HG02885 (cell line): ENCODE results near the gene KRT3.

Experiments used
- ATAC-seq: cut with Tn5 transposase; IDR thresholded peaks from one replicate; pipeline ENCODE4 v1.9.1; 2021; ENCODE audit warnings: mild to moderate bottlenecking; ENCODE audit not compliant: unreplicated experiment, poor library complexity

Gene KRT3

DNA sequence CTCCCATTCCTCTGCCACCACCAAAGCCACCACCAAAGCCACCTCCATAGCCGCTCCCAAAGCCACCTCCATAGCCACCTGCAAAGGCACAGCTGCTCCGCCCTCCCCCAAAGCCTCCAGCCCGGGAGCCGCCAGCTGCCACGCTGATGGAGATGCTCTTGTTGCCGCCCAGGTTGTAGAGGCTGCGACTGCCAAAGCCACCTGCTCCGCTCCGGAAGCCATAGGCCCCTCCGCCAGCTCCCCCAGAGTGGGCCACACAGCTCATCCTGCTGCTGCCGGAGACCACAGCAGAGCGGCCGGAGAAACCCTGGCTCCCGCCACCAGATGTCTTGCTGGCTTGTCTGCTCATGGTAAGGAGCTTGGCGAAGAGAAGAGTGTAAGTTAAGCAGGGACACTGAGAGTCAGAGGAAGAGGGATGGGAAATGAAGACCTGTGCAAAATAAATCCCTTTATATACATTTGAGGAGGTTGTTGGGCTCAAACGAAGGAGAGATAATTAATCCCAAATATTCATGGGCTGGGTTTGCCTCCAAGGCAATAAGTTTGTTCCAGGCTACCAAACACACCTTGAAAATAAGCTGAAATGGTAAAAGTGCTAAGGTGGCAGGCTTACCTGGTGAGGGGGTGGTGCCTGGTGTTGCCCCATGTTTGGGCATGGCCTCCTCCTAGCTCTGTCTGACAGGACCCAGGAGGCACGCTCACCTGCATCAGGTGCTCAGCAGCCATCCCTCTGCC lies at the start of gene KRT3:
Gene KRT3, minus strand, starts transcription at position 424 of the 735 bp plus-strand sequence. Its CDS starts 75 bp downstream, at position 349.
- no peak for ATAC-seq

DNA sequence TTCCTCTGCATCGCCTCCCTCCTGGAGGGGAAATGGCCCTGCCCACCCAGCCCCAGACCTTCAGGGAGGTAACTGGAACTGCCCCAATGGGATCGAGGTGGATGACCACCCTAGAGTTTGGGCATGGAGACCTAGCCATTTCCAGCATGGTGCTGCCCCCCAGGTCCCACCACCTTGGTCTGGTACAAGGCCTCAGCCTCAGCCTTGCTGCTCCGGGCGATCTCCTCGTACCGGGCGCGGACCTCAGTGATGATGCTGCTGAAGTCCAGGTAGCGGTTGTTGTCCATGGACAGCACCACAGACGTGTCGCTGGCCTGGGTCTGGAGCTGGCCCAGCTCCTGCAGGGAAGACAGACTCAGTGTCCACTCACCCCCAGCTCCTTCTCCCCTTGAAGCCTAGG lies 48.5 kb upstream of the KRT3 start:
- ATAC-seq = no peak

DNA sequence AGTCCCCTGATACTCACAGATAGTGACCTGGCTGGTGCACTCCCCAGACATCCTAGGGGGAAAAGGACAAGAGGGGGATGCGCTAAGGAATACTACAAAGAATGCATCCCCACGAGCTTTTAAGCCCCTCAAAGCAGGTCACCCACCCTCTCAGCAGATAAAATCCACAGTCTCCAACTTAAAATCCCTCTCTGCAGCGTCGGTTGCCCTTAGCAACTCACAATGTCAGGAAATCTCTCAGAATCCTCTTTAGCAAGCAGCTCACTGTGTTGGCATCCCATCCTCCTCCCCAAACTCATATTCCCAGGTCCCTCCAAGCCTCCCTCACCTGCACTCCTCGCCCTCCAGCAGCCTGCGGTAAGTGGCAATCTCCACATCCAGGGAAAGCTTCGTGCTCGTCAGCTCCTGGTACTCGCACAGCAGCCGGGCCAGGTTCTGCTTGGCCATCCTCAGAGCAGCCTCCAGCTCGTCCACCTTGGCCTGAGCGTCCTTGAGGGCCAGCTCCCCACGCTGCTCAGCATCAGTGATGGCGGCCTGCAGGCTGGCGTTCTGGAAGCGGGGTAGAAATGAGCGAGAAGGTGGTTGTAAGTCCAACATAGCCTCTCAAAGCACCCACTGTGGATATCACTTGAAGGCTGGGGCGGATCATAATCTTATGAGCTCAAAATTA lies 43.7 kb upstream of the KRT3 start:
- no peak for ATAC-seq

DNA sequence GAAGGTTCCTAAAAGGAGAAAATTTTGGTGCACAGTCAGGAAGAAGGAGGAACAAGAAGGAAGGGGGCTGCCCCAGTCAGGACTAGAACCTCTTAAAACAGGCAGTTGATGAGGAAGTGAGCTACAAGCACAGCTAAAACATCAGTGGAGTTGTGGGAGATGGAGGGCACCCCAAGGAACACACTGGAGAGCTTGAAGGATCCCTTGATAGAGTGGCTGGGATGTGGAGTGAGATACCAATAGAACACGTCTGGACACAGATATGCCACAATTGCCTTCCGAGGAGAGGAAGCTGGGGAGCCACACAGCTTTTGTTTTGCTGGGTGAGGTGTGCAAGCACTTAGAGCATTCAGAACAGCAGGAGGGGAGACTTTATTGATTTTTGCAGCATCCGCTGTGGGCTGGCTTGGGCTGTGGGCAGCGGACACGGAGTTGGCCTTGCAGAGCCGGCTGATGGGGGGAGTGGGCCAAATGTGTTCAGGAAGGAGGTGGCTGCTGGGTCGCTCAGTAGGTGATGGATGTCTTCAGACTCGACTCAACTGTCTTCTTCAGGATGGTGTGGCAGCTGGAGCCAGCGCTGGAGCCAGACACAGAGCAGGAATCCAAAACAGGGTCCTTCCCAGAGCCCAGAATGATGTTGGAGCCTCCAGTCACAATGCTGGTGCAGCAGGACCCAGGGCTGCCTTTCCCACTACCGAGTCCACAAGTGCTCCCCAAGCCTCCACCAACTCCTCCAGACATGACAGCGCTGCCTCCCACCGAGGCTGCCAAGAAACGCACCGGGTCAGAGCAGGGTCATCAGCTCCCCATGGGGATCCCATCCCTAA lies 42.9 kb upstream of the KRT3 start:
- ATAC-seq = no peak

DNA sequence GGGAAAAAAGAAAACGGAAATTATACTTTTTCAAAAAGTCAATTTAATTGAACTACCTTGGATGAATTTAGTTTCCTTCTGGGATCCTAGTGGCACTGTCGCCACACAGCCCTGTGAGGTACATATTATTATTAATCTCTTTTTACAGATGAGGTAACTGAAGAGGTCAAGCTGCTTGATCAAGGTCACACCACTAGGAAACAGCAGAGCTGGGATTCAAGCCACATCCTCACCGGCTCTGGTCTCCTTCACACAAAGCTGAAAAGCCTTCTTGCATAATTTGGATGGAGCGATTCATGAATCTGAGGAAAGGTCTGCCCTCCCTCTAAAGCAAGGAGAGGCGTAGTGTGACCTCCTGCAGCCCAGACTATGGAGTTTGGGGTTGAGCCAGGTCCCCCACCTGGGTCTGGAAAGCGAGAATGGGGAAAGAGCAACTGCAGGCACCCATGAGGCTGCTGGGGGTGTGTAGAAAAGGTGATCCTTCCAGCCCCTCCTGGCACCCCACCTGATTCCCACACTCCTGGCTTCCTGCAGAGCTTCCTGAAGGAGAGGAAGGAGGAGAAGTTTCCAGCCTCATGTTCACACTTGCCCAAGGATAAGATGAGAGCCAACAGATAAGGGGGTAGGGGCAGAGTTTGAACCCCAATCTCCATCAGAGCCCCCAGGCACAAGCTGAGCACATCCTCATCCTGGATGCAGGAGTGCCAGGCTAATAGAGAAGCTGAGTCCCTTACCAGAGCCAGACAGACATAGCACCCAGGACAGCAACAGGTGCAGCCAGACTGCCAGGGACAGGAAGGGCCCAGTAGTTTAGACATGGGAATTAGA lies 42.1 kb upstream of the KRT3 start:
- ATAC-seq = no peak

DNA sequence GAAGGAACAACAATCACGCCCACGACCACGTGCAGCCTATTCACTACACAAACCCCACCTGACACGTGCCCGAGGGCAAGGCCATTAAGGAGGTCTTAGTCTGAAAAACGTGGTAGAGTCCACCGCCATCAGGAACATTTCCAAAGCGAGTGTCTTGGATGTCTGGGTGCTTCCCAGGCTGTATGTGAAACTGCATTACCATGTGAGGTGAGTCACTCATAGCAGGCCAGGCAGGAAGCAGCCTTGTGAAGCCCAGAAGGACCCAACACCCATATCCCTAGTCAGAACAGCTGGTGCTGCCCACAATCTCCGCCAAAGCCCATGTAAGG lies 41.5 kb upstream of the KRT3 start:
- ATAC-seq = no peak

DNA sequence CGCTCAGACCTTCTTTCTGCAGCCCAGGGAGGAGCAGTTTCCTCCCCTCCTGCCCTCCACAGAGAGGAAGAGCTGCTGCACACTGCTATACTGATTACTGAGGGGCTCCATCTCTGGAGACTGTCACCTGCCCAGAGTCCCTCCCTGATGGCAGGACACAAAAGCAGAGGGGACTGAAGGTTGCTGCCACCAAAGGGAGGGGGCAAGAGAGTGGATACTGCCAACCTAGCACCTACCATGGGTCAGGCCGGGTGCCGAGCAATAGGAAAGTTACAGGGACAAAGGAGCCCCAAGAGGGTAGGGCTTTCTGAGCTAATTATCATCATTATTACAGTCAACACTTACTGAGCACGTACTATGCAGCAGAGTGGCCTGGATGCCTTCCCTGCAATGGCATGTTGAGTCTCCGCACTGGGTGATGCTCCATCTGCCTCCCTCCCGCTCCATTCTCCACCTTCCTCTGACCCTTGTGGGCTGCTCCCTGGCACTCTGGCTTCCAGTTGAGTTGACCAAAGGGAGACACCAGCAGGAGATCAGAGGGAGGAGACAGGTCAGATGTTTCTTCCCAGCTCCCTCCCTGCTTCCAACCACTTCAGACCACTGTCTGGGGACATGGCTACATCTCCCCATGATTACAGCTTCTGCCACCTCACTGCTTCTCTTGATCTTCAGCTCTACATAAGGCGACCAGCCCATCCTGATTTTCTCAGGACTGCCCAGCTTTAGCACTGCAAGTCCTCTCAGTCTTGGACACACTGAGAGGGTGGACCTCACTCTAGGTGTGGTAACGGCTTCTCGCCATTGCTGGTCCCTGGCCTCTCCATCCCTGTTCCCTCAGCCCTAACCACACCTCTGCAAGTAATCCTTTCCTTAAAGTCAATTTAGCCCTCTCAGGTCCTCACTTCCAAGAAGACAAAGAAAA lies 40.8 kb upstream of the KRT3 start:
- ATAC-seq = no peak

DNA sequence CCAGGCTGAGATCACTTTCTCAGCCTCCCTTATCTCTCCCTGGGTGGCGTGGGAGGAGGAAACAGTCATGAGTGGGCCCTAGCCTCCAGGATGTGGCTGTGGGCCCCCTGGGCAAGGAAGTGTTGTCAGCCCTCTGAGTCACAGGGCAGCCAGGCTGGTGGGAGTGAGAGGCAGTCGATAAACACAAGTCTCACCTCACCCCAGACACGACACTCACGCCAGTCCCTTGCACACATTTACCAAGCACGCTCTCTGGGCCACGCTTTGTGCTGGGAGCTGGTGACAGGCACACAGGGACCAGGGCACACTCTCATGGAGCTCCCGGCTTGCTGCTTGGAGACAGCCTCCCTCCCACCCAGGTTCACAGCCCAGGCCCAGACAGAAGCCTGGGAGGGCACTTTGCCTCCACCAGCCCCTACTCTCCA lies 40.1 kb upstream of the KRT3 start:
- ATAC-seq = no peak

DNA sequence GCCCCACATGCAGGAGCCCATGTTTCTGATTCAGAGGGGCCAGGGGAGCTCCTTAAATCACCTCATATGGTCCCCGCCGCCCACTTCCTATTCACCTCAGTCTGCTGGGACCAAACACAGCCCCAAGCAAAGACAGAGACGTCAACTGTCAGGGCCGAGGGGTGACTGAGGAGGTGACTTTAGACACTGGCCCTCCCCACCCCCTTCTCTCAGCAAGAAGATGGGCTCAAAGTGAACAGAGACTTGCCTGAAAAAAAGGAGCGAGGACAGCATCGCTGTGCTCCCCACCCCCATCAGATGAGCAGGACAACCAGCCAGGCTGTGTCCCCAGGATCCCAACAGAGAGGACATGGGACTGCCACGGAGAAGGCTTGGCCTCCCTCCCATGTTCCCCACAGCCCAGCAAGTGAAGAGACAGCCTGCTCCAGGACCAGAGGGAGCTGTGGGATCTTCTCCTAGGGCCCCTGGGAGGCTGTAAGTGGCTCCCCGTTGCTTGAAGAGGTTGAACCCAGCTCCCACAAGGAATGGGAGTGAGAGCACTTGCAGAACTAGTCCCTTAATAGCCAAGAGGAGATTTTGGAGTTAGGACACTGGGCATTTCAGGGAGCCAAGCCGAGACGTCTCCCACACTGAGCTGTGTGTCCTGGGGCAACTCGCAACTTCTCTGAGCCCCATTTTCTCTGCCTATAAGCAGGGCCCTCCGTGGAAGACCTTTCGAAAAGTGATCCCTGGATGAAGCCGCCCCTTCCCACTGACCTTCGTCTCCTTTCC lies 39.5 kb upstream of the KRT3 start:
- ATAC-seq = no peak

DNA sequence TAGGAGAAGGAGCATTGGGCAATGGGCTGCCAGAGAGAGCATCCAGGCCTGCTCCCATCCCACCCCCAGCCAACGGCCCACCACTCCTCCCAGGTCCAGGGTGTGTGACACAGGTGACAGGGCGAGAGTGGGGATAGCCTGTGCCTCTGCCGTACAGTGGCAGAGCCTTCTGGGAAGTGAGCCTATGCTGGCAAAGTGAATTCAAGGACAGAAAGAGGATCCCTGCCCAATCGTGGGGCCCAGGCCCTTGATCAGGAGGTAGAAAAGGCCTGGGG lies 38.7 kb upstream of the KRT3 start:
- ATAC-seq = no peak

DNA sequence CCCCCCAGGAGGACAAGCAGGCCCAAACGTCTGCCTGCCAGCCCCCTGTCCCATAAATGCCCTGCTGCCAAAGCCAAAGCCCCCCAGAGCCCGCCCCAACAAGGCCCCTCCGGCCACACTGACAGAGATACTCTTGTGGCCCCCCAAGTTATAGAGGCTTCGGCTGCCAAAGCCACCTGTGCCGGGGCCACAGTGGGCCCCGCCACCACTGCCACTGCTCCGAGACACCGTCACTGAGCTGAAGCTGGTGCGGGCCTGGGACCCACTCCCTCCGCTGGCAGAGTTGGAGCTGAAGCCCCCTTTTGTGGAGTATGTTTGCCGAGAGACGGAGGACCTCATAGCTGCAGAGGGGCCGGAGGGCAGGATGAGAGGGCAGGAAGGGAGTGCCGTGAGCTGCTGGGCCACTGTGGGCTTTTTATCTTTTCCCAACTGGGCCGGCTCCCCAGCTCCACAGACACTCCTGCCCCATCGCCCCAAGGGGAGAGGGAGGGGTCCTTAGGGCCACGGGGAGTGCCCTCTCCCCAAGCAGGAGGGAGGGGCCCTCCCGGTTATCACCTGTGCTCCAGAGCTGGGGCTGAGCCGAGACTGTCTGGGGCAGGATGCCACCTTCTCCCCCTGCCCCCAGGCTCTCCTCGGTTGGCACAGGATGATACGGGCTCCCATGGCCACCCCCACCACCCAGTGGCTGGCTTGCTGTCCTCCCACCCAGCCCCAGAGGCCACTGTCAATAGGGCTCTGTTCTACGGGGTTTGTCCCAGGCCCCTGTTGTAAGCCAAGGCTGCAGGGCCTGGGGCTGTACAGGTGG lies 38.2 kb upstream of the KRT3 start, which contains the start of gene KRT79:
Gene KRT79, minus strand, starts transcription at position 390 of the 805 bp plus-strand sequence. Its CDS starts 51 bp downstream, at position 339.
- no peak for ATAC-seq

DNA sequence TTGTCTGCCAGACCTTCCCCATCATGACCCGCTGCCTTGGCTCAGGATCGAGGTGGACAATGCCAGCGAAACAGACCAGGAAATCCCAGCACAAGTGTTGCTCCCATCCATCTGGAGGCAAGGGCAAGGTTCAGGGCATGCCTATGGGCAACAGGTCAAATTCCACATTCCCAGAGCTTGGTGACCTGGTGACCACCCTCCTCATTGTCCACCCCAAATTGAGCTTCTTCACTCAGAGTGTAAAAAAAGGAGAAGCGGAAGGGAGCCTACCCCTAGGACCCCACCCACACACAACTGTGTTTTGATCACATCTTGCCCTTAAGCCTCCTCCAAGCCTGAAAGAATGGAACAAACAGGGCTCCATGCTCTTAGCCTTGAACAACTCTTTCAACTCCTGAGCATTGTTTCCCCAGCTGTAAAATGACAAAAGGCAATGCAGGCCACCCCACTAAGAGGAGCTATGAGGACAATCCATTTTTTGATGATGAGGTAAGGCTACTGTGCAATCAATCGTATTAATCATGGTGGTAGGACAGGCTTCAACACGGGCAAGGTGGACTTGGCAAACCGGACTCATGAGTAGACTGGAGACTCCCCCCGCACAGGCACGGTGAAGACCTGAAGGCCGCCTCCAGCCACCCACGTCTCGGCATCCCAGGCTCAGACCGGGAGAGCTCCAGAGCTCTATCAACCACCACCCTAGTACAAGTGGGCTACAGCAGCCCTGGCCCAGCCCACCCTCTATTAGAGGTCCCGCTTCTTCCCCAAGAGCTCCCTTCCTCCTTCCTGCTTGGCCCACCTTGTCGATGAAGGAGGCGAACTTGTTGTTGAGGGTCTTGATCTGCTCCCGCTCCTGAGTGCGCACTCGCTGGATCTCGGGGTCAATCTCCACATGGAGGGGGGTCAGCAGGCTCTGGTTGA lies 37.3 kb upstream of the KRT3 start:
- no peak for ATAC-seq

DNA sequence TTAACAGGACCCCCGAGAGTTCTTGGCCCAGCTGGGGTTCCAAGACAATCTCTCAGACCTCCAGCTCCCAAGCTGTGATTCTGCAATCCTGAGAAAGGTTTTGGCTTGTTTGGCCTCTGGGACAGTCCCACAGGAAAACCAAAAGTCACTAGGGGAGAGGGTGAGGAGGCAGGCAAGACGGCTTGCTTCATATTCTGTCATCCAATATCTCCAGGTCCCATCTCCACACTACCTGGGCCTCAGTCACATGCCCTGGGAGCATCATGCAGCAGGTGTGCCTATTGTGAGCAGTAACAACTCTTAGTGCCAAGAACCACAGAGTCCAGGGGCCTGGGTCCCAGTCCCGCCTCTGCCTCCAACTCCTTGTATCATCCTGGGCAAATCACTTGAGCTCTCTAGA lies 36.5 kb upstream of the KRT3 start:
- no peak for ATAC-seq

DNA sequence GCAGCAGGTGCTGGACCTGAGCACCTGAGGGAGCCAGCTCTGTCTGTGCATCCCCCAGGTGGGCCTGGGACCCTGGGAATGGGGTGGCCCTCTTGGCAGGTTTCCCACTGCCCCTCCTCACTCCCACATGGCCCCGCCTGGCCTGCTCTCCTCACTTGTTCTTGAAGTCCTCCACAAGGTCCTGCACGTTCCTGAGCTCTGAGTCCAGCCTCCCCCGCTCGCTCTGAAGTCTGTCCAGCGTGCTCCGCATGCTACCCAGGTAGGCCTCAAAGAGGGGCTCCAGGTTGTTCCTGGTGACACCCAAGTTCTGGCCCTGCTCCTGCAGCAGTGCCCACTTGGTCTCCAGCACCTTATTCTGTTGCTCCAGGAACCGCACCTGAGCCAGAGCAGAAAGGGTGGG lies 35.3 kb upstream of the KRT3 start:
- no peak for ATAC-seq

DNA sequence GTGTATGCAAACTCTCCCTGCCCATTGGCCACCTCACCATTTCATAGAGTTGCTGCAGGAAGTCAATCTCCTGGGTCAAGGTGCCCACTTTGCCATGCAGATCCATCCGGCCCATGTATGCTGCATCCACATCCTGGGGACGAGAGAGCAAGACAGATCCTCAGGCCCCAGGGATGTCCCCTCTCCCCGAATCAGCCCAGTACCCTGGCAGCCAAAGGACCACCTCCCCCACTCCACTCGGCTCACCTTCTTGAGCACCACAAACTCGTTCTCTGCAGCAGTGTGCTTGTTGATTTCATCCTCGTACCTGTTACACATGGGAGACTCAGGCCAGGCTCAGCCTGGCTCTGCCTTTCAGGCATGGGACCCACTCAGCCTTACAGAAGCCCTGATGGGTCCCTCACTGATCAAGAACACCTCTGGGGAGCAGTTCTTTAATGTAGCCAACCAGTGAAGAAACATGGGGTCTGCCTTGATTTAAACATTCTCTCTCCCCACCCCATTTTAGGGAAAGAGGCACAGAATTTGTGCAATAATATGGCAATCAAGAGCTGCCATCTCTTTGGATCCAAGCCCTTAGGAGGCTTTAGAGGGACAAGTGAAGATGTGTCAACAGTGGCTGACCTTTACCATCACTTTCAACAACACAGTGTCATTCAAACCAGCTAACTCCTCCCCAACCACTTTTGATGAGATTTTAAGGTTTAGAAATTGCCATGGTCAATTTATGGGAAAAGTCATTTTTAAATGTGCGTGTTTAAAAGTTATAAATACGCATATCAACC lies 34.3 kb upstream of the KRT3 start:
- ATAC-seq = no peak

DNA sequence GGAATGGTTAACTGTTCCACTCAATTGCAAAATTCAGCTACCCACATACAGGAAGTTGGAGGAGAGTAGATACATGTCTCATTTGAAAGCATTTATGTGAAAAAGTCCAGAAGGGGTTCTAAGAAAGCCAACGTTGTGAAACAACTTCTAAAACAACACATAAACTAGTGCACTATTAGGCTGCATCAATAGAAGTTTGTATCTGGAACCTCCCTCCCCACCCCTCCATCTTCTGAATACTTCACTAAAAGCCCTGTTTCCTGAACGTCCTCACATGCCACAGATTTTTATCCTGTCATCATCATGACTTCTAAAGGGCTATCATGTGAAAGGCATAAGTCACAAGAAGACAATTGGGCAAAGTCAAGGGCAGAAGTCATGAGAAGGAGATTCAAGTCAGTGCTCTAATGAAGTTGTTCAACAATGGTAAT lies 32.7 kb upstream of the KRT3 start:
- ATAC-seq = no peak
